HCT116 (cell line): ENCODE results near the gene PDIK1L.

Experiments used
- EZH2phosphoT487 ChIP-seq: fragments of 200-600 bp; IDR thresholded peaks from 2 replicates; pipeline ENCODE4 v1.6.1; 2018; ENCODE audit warnings: antibody characterized with exemption, borderline replicate concordance
- JUND ChIP-seq: IDR thresholded peaks from 2 replicates; pipeline ENCODE4 v1.6.1; 2012
- POLR2A ChIP-seq: IDR thresholded peaks from 2 replicates; pipeline ENCODE4 v1.7.0; 2011; ENCODE audit warnings: borderline replicate concordance; ENCODE audit not compliant: insufficient read depth, insufficient read length; ENCODE audit errors: extremely low read depth
- POLR2AphosphoS5 ChIP-seq: IDR thresholded peaks from 2 replicates; pipeline ENCODE4 v1.6.1; 2011; ENCODE audit warnings: mild to moderate bottlenecking, low read depth, low read length, moderate library complexity
- RAD21 ChIP-seq: IDR thresholded peaks from 2 replicates; pipeline ENCODE4 v1.6.1; 2012; ENCODE audit warnings: low read depth, mild to moderate bottlenecking
- TF ChIP-seq, protein P1 (sequence below), 3 experiments: fragments of 200-600 bp in 1 of 3; sonication (generic) in 1 of 3; IDR thresholded peaks in 2 of 3; conservative IDR thresholded peaks in 1 of 3; 2 replicates each; pipeline ENCODE4 v1.5.1; 2012 to 2017; ENCODE audit warnings: low read depth in 2 of 3, low read length in 2 of 3, antibody characterized with exemption in 1 of 3, borderline replicate concordance in 1 of 3, control low read depth in 1 of 3, mild to moderate bottlenecking in 1 of 3, mixed read lengths in 1 of 3, mixed run types in 1 of 3, moderate library complexity in 1 of 3; ENCODE audit not compliant: insufficient read depth in 1 of 3
- TF ChIP-seq, protein P2 (sequence below): IDR thresholded peaks from 2 replicates; pipeline ENCODE4 v1.6.1; 2012; ENCODE audit warnings: low read depth
- TF ChIP-seq, protein P3 (sequence below): IDR thresholded peaks from 2 replicates; pipeline ENCODE4 v1.6.1; 2012

DNA sequence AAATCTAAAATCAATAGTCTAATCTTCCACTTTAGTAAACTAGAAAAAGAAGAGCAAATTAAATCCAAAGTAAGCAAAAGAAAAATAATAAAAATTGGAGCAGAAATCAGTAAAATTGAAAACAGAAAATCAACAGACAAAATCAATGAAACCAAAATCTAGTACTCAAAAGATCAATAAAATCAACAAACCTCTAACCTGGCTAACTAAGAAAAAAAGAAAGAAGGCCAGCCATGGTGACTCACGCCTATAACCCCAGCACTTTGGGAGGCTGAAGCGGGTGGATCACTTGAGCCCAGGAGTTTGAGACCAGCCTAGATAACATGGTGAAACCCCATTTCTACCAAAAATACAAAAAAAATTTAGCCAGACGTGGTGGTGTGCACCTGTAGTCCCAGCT is 22.8 kb downstream of the PDIK1L start:
- TF ChIP-seq POLR2A (no peak), RAD21 (no peak), EZH2phosphoT487 (no peak), JUND (no peak), POLR2AphosphoS5 (no peak)
- TF ChIP-seq, protein P1, sequence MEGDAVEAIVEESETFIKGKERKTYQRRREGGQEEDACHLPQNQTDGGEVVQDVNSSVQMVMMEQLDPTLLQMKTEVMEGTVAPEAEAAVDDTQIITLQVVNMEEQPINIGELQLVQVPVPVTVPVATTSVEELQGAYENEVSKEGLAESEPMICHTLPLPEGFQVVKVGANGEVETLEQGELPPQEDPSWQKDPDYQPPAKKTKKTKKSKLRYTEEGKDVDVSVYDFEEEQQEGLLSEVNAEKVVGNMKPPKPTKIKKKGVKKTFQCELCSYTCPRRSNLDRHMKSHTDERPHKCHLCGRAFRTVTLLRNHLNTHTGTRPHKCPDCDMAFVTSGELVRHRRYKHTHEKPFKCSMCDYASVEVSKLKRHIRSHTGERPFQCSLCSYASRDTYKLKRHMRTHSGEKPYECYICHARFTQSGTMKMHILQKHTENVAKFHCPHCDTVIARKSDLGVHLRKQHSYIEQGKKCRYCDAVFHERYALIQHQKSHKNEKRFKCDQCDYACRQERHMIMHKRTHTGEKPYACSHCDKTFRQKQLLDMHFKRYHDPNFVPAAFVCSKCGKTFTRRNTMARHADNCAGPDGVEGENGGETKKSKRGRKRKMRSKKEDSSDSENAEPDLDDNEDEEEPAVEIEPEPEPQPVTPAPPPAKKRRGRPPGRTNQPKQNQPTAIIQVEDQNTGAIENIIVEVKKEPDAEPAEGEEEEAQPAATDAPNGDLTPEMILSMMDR (IDR thresholded peaks at IDR 0.05 in 2 of 3, conservative IDR thresholded peaks at IDR 0.05 in 1 of 3; ENCODE audit: borderline replicate concordance in 1 of 3, insufficient read depth in 1 of 3, low read depth in 2 of 3, low read length in 2 of 3), result no peak
- TF ChIP-seq, protein P2, sequence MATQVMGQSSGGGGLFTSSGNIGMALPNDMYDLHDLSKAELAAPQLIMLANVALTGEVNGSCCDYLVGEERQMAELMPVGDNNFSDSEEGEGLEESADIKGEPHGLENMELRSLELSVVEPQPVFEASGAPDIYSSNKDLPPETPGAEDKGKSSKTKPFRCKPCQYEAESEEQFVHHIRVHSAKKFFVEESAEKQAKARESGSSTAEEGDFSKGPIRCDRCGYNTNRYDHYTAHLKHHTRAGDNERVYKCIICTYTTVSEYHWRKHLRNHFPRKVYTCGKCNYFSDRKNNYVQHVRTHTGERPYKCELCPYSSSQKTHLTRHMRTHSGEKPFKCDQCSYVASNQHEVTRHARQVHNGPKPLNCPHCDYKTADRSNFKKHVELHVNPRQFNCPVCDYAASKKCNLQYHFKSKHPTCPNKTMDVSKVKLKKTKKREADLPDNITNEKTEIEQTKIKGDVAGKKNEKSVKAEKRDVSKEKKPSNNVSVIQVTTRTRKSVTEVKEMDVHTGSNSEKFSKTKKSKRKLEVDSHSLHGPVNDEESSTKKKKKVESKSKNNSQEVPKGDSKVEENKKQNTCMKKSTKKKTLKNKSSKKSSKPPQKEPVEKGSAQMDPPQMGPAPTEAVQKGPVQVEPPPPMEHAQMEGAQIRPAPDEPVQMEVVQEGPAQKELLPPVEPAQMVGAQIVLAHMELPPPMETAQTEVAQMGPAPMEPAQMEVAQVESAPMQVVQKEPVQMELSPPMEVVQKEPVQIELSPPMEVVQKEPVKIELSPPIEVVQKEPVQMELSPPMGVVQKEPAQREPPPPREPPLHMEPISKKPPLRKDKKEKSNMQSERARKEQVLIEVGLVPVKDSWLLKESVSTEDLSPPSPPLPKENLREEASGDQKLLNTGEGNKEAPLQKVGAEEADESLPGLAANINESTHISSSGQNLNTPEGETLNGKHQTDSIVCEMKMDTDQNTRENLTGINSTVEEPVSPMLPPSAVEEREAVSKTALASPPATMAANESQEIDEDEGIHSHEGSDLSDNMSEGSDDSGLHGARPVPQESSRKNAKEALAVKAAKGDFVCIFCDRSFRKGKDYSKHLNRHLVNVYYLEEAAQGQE, result no peak
- TF ChIP-seq, protein P3, sequence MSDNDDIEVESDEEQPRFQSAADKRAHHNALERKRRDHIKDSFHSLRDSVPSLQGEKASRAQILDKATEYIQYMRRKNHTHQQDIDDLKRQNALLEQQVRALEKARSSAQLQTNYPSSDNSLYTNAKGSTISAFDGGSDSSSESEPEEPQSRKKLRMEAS, result no peak
